Epithelial cell of esophagus (primary cell): ENCODE results near the gene S100PBP.

Experiments
- DNase-seq: peaks from one replicate; pipeline ENCODE4 v3.0.0; 2010; ENCODE audit warnings: low read depth
- H3K4me3 ChIP-seq: 2 replicates; pipeline ENCODE4 v1.5.1; 2011; ENCODE audit warnings: mild to moderate bottlenecking, low read length, control low read depth
- CTCF ChIP-seq: IDR thresholded peaks from 2 replicates; pipeline ENCODE4 v1.5.1; 2011; ENCODE audit warnings: low read depth, mild to moderate bottlenecking, low read length, control low read depth, inconsistent platforms; ENCODE audit not compliant: insufficient read depth; ENCODE audit errors: missing control alignments

The S100PBP gene

DNA sequence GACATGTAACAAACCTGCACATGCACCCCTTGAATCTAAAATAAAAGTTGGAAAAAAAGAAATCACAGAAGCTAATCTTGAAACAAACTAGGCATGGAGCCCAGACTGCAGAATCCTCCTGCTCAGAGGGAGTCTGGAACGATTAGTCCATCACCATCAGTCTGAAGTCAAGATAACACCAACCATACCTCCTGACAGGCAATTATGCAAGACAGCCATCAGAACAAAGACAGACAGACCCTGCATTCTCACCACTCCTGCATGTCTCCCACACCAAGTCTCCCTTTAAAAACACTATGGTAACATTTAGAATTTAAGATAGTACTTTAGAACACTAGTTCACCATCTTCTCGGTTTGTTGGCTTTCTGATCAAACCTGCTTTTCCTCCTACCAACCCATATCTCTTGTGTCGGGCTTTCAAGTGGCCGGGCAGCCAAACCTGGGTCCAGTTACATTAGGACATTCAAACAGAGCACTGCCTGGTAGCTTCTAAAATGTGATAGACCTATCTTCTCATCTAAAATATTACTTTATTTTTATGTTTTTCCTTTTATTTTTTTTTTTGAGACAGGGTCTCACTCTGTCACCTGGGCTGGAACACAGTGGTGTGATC, 10.4 kb upstream of the S100PBP start:
- no peak for TF ChIP-seq CTCF
- no peak overlapping the region for H3K4me3 ChIP-seq
- no peak for DNase-seq

- TF ChIP-seq CTCF, result no peak
These were observed 8.9 kb upstream of the S100PBP start for GRCh38 chr1:32808580-32808979.

DNA sequence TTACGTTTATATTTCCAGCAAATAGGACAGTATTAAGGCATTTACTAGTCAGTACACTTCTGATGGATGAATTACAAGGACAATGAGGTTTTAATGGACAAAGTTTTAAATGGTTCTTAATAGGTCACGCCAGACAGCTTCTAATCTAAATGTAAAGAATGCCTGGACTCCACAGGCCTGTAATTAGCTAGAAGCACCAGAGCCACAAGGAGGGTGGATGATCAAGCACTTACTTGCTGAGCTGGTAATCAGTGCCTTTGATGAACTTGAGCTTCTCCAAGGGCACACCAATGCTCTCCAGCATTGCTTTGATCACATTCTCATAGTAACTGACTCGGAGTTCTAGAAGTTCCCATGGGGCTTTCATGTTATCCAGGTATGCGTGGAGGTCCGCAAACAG, 7.1 kb upstream of the S100PBP start:
- no peak overlapping the region for H3K4me3 ChIP-seq
- TF ChIP-seq CTCF, result no peak
- no peak for DNase-seq

More at GRCh38 chr1:32808580-32808979, 8.9 kb upstream of the S100PBP start:
- DNase-seq, result no peak
- H3K4me3 ChIP-seq, result no peak overlapping the region

DNA sequence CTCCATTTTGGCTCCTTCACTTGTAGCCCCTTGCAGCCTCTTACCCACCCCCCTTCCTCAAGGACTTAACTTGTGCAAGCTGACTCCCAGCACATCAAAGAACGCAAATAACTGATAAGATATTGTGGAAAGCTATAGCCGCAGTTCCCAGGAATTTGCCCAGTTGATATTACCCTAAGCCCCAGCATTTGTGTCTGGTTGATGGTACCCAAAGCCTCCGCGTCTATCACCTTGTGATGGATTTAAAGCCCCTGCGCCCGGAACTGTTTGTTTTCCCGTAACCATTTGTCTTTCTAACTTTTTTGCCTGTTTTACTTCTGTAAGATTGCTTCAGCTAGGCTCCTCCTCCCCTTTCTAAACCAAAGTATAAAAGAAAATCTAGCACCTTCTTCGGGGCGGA, 6.2 kb upstream of the S100PBP start:
- no peak overlapping the region for H3K4me3 ChIP-seq
- TF ChIP-seq CTCF, result no peak
- no peak for DNase-seq

DNA sequence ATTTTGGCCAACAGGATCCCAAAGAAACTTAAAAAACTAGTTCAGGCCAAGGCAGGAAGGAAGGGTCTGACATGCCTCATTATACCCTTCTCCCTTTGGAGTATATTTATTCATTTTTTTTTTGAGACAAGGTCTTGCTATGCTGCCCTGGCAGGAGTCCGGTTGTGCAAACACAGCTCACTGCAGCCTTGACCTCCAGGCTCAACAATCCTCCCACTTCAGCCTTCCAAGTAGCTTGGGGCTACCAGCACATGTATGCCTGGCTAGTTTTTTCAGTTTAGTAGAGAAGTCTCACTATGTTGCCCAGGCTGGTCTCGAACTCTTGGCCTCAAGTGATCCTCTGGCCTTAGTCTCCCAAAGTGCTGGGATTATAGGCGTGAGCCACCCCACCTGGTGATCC, 5.5 kb upstream of the S100PBP start:
- DNase-seq, result no peak
- TF ChIP-seq CTCF, result no peak
- H3K4me3 ChIP-seq, result no peak overlapping the region

DNA sequence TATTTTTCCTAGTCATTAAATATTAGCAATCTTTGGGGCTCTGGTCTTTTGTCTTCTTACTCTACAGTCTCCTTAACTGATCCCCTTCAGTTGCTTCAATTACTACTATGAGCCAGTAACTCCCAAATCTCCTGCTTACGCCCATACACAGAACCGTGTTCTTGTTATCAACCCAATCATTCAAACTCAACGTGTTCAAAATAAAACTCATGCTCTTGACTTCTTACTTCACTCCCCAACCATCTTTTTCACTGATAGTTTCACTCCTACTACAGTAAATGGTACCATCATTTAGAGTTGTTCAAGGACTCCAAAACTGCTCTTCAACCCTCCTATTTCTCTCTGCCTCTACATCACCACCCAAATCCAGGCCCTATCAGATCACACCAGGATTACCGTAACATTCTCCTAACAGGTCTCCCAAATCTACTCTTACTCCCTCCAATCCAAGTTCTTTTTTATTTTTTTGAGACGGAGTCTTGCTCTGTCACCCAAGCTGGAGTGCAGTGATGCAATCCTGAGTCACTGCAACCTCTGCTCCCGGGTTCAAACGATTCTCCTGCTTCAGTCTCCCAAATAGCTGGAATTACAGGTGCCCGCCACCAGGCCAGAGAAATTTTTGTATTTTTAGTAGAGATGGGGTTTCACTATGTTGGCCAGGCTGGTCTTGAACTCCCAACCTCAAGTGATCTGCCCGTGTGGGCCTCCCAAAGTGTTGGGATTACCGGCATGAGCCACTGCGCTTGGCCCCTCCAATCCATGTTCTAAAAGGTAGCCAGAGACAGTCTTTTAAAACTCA, 3.3 kb upstream of the S100PBP start:
- no peak for TF ChIP-seq CTCF
- peak; percentile 68 for DNase-seq
- H3K4me3 ChIP-seq, result no peak overlapping the region
